Measurements from ENCODE around the gene CFAP58.

CFAP58 gene

DNA sequence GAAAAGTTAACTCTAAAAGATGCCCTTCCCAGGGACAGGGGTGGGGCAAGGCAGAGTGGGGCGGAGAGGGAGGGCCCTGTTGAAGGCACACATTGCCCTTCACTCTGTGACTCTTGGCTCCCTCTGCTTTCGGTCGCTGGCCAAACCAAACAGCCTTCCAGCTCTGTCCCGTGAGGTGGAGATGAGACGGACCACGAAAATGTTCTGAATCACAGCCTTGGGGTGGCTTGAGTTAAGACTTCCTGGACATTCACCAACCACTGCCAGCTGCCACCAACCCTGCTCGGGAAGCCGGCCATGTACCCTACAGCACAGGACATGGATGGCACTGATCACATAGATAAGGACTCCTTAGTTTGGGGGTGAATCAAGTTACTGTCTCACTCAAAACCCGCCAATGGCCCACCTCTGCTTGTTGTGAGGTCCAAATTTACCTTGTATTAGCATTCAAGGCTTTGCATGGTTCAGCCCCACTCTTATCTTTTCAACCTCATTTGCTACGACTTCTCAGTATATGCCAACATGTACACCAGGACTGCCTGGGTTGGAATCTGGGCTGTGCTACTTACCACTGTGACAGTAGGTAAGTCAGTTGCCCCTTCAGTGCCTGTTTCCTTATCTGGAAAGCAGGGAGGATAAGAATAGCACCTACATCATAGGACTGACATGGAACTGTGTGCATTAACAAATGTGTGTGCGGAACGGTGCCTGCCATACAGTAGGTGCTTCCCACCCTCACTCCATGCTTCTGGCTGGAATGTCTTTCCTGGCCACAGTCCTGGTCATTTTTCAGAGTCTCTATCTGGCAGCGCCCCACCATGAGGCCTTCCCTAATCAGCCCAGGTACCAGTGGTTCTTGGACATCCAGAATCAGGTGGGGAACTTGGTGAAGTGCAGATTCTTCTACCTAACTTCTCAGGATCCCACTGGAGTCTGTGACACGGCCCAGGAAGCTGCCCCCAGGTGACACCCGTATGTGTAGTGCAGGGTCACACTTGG lies 43.4 kb upstream of the CFAP58 start:
- H3K27ac ChIP-seq = no peak overlapping the region
- TF ChIP-seq, protein P1, sequence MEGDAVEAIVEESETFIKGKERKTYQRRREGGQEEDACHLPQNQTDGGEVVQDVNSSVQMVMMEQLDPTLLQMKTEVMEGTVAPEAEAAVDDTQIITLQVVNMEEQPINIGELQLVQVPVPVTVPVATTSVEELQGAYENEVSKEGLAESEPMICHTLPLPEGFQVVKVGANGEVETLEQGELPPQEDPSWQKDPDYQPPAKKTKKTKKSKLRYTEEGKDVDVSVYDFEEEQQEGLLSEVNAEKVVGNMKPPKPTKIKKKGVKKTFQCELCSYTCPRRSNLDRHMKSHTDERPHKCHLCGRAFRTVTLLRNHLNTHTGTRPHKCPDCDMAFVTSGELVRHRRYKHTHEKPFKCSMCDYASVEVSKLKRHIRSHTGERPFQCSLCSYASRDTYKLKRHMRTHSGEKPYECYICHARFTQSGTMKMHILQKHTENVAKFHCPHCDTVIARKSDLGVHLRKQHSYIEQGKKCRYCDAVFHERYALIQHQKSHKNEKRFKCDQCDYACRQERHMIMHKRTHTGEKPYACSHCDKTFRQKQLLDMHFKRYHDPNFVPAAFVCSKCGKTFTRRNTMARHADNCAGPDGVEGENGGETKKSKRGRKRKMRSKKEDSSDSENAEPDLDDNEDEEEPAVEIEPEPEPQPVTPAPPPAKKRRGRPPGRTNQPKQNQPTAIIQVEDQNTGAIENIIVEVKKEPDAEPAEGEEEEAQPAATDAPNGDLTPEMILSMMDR (IDR thresholded peaks at IDR 0.05) = no peak
- TF ChIP-seq ZFX (IDR thresholded peaks at IDR 0.05; ENCODE audit: borderline replicate concordance) = no peak

DNA sequence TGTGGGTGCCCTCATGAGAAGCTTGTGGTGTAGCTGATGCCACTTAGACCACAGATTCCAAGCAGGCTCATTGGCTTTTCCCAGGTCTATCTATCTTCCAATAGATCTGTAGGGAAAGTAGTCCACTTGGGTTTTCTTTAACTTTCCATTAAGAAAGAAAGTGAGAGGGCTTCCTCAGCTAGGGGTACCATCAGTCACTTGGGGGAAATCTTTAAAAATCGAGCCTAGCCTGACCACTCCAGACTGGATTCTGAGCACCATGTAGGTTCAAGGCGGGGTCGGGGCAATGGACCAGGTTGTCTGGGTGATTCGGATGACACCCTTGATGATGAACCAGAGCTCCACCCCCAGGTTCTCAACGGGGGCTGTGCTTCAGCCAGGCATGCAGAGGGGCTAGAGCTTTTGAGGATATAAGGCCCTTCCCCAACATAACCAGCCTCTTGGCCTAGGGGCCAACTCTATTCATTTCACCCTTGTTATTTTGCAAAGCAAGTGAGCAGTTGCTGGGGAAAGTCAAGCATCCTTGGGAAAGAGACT lies 42.4 kb upstream of the CFAP58 start:
- TF ChIP-seq ZFX (IDR thresholded peaks at IDR 0.05; ENCODE audit: borderline replicate concordance) = no peak
- TF ChIP-seq, protein P1 (IDR thresholded peaks at IDR 0.05) = no peak
- no peak overlapping the region for H3K27ac ChIP-seq

DNA sequence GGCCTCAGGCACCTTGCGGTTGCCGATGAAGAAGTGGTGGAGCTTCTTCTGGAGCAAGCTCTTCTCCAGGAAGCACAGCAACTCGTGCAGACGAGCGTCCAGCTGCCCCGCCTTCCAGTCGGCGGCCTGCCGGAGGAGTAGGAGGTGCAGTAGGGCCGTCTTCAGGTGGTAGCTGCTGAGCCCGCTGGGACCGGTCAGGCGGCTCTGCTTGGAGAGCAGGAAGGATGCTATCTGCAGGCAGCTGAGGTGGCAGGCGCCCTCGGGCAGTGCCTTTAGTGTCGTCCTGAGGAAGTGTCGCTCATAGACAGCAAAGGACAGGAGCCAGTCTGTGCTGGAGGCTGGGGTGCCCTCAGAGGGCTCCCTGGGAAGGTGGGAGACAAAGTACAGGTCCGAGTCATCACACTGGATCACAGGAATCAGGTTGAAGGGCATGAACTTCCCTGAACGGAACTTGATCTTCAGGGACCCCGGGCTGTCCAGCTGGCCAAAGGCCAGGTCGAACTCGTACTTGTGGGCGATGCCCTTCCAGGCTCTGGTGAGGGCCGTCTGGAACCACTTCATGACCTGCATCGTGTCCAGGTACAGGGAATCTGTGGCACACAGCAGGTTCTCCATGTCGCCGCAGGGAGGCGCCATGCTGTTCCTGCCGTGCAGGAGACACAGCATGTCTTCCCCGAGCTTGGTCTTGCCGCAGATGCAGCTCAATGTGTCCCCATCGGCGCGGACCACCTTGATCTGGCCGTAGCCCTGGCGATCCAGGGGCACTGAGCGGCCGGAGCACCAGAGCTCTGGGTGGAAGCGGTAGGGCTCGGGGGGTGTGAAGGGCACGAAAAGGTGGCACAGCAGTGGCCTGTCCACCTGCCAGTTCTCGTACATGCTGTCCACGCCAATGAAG lies 38.8 kb upstream of the CFAP58 start:
- H3K27ac ChIP-seq = no peak overlapping the region
- TF ChIP-seq, protein P1 (IDR thresholded peaks at IDR 0.05) = no peak
- no peak for TF ChIP-seq ZFX (IDR thresholded peaks at IDR 0.05; ENCODE audit: borderline replicate concordance)

DNA sequence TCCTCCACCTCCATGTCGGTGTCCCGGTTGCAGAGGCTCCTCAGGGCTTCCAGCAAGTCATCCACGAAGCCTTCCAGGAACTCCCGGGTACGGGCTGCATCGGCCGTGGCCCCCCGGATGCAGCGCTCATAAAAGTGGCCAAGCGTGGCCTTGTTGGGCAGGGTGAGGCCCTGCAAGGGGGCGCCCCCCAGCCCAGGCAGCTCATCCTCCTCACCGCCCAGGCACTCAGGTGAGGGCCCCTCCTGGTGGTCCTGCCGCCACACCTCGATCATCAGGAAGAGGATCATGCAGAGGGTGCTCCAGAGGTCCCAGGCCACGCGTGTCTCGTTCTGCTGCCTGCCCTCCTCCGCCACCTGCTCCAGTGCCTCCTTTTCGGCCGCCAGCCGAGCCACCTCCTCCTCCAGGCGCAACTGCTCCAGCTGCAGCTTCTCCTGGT lies 38.1 kb upstream of the CFAP58 start:
- TF ChIP-seq, protein P1 (IDR thresholded peaks at IDR 0.05) = no peak
- no peak for TF ChIP-seq ZFX (IDR thresholded peaks at IDR 0.05; ENCODE audit: borderline replicate concordance)
- no peak overlapping the region for H3K27ac ChIP-seq

DNA sequence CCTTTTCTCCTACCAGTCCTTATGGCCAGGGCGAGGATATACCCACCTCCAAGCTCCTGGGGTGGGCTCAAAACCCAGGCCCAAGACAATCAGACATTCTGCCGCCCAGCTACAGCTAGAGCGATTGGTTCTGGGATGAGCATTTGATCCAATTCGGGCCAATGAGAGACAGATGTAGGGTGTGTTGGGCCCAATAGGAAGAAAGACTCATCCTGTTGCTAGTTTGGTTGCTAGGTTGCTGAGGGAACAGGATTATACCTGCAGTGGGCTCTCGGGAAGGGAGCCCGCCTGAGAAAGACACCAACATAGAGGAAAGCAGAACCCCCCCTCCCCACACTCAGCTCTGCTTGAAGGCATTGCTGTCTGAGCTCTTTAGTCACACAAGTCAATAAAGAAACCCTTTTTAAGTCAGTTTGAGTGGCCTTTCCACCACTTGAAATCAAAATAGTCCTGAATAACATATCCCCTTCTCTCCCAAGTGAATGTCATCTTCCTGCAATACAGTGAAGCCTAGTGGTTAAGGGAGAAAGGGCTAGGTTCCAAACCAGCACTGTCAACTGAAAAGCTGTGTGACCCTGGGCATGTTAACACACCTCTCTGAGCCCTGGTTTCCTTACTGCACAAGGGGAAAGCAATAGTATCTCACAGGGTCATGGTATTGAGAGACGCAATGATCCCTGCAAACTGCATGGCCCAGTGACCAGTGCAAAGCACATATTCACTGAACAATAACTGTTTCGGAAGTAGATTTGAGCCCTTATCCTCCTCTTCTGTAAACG lies 37.1 kb upstream of the CFAP58 start:
- TF ChIP-seq ZFX (IDR thresholded peaks at IDR 0.05; ENCODE audit: borderline replicate concordance) = no peak
- TF ChIP-seq, protein P1 (IDR thresholded peaks at IDR 0.05) = no peak
- no peak overlapping the region for H3K27ac ChIP-seq

DNA sequence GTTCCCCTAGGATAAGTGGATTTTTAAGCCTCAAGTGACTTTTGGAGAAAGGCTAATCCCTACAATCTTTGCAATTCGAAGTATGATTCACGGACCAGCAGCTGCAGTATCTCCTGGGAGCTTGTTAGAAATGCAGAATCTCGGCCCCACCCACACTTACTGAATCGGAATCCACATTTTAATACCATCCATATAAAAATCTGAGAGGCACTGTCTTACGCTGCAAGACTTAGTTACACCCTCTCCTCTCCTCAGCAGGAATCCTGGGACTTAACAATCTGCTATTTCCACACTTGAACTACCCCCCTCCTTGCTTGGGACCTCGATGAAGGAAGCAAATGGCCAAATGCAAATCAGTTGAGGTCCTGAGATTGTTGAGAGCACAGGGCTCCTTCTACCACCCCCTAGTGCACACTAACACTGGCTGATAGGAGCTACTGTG lies 36.3 kb upstream of the CFAP58 start:
- H3K27ac ChIP-seq = no peak overlapping the region
- TF ChIP-seq ZFX (IDR thresholded peaks at IDR 0.05; ENCODE audit: borderline replicate concordance) = no peak
